ENCODE data around the gene OR2C3. TPM values are rescaled to one million over a fixed set of nuclear protein-coding genes. Genes with fewer than 3 reads are reported as not detected.

Gene OR2C3
- total RNA-seq (0.05 TPM), polyA plus RNA-seq (0.02 TPM)
- long read RNA-seq, donor 1: 0 reads
- long read RNA-seq, donor 2: 0 reads
- long read RNA-seq, donor 3: 0 reads
- long read RNA-seq, donor 4: 0 reads
- long read RNA-seq, donor 5: 0 reads
- long read RNA-seq, donor 6: 0 reads
- long read RNA-seq, donor 7: 0 reads
- long read RNA-seq, donor 8: 0 reads
- long read RNA-seq, donor 9: 0 reads
- long read RNA-seq, donor 10: 0 reads

GRCh38 chr1:247536340-247536739 is at the start of gene OR2C3:
Gene OR2C3, minus strand, starts transcription at chr1:247536440. Its CDS starts 3,929 bp downstream, at chr1:247532511.
- H3K4me1 ChIP-seq (ENCODE audit: control insufficient read depth in 2 of 2, insufficient read depth in 2 of 2, low read length in 2 of 2): no peaks in the 10 kb centered on the region
- 94% methylated on average over 2 of the region's 2 CpGs for WGBS

GRCh38 chr1:247578946-247579460 is 42.8 kb upstream of the OR2C3 start:
- Histone ChIP-seq H3K4me1 (ENCODE audit: control insufficient read depth in 2 of 2, insufficient read depth in 2 of 2, low read length in 2 of 2) (no peaks in the 10 kb centered on the region), H3K4me3 (ENCODE audit: low read length in 2 of 2) (no peak overlapping the region), H3K36me3 (ENCODE audit: control insufficient read depth in 2 of 2, insufficient read depth in 2 of 2, low read length in 1 of 2) (no peaks in the 10 kb centered on the region), H3K9me3 (ENCODE audit: control insufficient read depth in 2 of 2, insufficient read depth in 1 of 2, low read length in 1 of 2) (no peaks in the 10 kb centered on the region), H3K27ac (ENCODE audit: low read depth in 1 of 2, low read length in 1 of 2) (no peak overlapping the region), H3K27me3 (ENCODE audit: control insufficient read depth in 2 of 2, insufficient read depth in 1 of 2, low read length in 1 of 2) (no peaks in the 10 kb centered on the region)
- DNase-seq (ENCODE audit: low read depth in 6 of 9, low spot score in 9 of 9): no peak
- 95% methylated on average over 5 of the region's 5 CpGs for WGBS

More at GRCh38 chr1:247536340-247536739, at the start of gene OR2C3:
- DNase-seq (ENCODE audit: low read depth in 6 of 9, low spot score in 9 of 9): no peak
- H3K9me3 ChIP-seq (ENCODE audit: control insufficient read depth in 2 of 2, insufficient read depth in 1 of 2, low read length in 1 of 2): no peaks in the 10 kb centered on the region
- no peak within 1 kb of the TSS for H3K27ac ChIP-seq (ENCODE audit: low read depth in 1 of 2, low read length in 1 of 2)
- no peaks in the 10 kb centered on the region for H3K27me3 ChIP-seq (ENCODE audit: control insufficient read depth in 2 of 2, insufficient read depth in 1 of 2, low read length in 1 of 2)
- H3K4me3 ChIP-seq (ENCODE audit: low read length in 2 of 2): no peak within 1 kb of the TSS
- no peaks in the 10 kb centered on the region for H3K36me3 ChIP-seq (ENCODE audit: control insufficient read depth in 2 of 2, insufficient read depth in 2 of 2, low read length in 1 of 2)

DNA sequence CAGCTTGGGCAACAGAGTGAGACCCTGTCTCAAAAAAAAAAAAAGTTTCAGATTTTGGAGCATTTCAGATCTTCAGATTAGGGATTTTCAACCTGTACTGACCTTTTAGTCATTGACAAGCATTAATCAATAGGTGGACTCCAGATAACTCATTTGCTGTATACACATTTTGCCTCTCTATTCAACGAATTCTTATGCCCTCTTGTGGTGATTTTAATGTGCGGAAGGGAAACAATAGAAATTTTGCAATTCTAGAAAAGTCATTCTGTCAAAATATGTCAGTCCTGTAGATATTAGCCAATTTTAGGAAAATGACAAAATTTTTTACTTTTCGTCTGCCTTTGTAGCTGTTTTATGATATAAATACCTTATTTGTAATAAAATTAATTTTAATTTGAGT is 40.3 kb upstream of the OR2C3 start:
- no peaks in the 10 kb centered on the region for H3K4me1 ChIP-seq (ENCODE audit: control insufficient read depth in 2 of 2, insufficient read depth in 2 of 2, low read length in 2 of 2)
- WGBS: 64% methylated on average over 3 of the region's 3 CpGs

DNA sequence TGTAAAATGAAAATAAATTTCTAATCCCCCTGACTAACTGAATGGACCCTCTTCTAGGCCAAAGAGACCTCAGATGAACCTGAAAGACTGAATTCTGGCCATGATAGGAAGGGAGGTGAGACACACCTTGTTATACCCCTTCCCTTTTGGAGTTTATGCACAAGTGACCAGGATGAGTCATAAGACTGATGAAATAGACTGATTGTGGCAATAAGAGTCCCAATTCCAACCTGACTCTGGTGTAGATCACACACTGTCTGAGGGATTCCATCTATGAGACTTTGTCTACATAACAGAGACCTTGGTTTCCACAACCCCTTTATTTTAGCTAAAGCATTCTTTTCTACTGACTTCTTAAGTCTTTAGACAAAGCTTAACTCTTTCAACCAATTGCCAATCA is 38.4 kb upstream of the OR2C3 start:
- H3K27me3 ChIP-seq (ENCODE audit: control insufficient read depth in 2 of 2, insufficient read depth in 1 of 2, low read length in 1 of 2): no peaks in the 10 kb centered on the region
- no peaks in the 10 kb centered on the region for H3K9me3 ChIP-seq (ENCODE audit: control insufficient read depth in 2 of 2, insufficient read depth in 1 of 2, low read length in 1 of 2)
- DNase-seq (ENCODE audit: low read depth in 6 of 9, low spot score in 9 of 9): no peak
- no peaks in the 10 kb centered on the region for H3K4me1 ChIP-seq (ENCODE audit: control insufficient read depth in 2 of 2, insufficient read depth in 2 of 2, low read length in 2 of 2)
- H3K36me3 ChIP-seq (ENCODE audit: control insufficient read depth in 2 of 2, insufficient read depth in 2 of 2, low read length in 1 of 2): no peaks in the 10 kb centered on the region
- H3K4me3 ChIP-seq (ENCODE audit: low read length in 2 of 2): no peak overlapping the region
- H3K27ac ChIP-seq (ENCODE audit: low read depth in 1 of 2, low read length in 1 of 2): no peak overlapping the region

More for the DNA sequence above, 40.3 kb upstream of the OR2C3 start:
- Histone ChIP-seq H3K9me3 (ENCODE audit: control insufficient read depth in 2 of 2, insufficient read depth in 1 of 2, low read length in 1 of 2) (no peaks in the 10 kb centered on the region), H3K36me3 (ENCODE audit: control insufficient read depth in 2 of 2, insufficient read depth in 2 of 2, low read length in 1 of 2) (no peaks in the 10 kb centered on the region), H3K27ac (ENCODE audit: low read depth in 1 of 2, low read length in 1 of 2) (no peak overlapping the region), H3K27me3 (ENCODE audit: control insufficient read depth in 2 of 2, insufficient read depth in 1 of 2, low read length in 1 of 2) (no peaks in the 10 kb centered on the region), H3K4me3 (ENCODE audit: low read length in 2 of 2) (no peak overlapping the region)
- peak in 4 of 9 donors; percentile 4 to 41 (median 15) for DNase-seq (ENCODE audit: low read depth in 6 of 9, low spot score in 9 of 9)

DNA sequence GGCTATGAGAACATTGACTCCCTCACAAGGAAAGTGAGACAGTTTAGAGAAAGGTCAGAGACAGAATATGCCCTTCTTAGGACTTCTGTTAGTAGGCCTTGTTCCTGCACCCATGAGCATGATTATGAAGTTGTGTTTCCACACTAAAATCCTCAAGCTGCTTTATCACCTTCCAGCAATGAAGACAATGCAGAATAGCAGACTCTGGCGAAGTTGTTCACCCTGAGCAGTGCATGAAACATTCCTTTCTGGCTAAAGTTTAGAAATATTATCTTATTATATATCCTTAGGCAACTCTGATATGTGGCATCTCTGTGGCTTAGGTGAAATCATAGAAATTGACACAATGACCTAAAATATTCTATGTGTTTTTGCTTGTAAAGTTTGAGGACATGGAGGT is 38.0 kb upstream of the OR2C3 start:
- no peak overlapping the region for H3K27ac ChIP-seq (ENCODE audit: low read depth in 1 of 2, low read length in 1 of 2)
- H3K27me3 ChIP-seq (ENCODE audit: control insufficient read depth in 2 of 2, insufficient read depth in 1 of 2, low read length in 1 of 2): no peaks in the 10 kb centered on the region
- no peaks in the 10 kb centered on the region for H3K36me3 ChIP-seq (ENCODE audit: control insufficient read depth in 2 of 2, insufficient read depth in 2 of 2, low read length in 1 of 2)
- no peak for DNase-seq (ENCODE audit: low read depth in 6 of 9, low spot score in 9 of 9)
- H3K9me3 ChIP-seq (ENCODE audit: control insufficient read depth in 2 of 2, insufficient read depth in 1 of 2, low read length in 1 of 2): no peaks in the 10 kb centered on the region
- no peaks in the 10 kb centered on the region for H3K4me1 ChIP-seq (ENCODE audit: control insufficient read depth in 2 of 2, insufficient read depth in 2 of 2, low read length in 2 of 2)
- 86% methylated on average over 1 of the region's 1 CpG for WGBS
- no peak overlapping the region for H3K4me3 ChIP-seq (ENCODE audit: low read length in 2 of 2)

- no peaks in the 10 kb centered on the region for H3K36me3 ChIP-seq (ENCODE audit: control insufficient read depth in 2 of 2, insufficient read depth in 2 of 2, low read length in 1 of 2)
- H3K4me1 ChIP-seq (ENCODE audit: control insufficient read depth in 2 of 2, insufficient read depth in 2 of 2, low read length in 2 of 2): no peaks in the 10 kb centered on the region
- no peaks in the 10 kb centered on the region for H3K9me3 ChIP-seq (ENCODE audit: control insufficient read depth in 2 of 2, insufficient read depth in 1 of 2, low read length in 1 of 2)
- no peak overlapping the region for H3K4me3 ChIP-seq (ENCODE audit: low read length in 2 of 2)
- 93% methylated on average over 9 of the region's 9 CpGs for WGBS
- no peaks in the 10 kb centered on the region for H3K27me3 ChIP-seq (ENCODE audit: control insufficient read depth in 2 of 2, insufficient read depth in 1 of 2, low read length in 1 of 2)
- no peak for DNase-seq (ENCODE audit: low read depth in 6 of 9, low spot score in 9 of 9)
- H3K27ac ChIP-seq (ENCODE audit: low read depth in 1 of 2, low read length in 1 of 2): no peak overlapping the region
These were observed 26.0 kb upstream of the OR2C3 start for GRCh38 chr1:247562198-247562597.

DNA sequence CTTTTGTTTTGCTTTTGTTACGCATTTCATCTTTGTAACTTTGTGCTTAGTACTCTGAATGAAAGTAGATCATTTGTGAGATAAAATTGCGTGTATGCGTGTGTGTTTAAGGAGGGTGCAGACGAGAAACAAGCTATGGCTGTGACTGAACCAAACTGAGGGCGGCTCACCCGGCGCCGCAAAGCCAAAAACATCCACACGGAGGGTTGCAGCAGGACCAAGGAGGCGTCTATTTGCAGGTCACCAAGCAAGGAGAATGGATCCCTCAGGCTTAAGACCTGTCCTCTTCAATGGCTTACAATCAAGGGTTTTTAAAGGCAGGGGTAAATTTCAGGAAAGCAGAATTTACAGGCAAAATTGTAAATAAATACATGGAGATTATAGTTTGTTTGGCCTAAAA is 25.5 kb upstream of the OR2C3 start:
- H3K27me3 ChIP-seq (ENCODE audit: control insufficient read depth in 2 of 2, insufficient read depth in 1 of 2, low read length in 1 of 2): no peaks in the 10 kb centered on the region
- 85% methylated on average over 10 of the region's 10 CpGs for WGBS

GRCh38 chr1:247557926-247558674 is 21.9 kb upstream of the OR2C3 start:
- 97% methylated on average over 2 of the region's 2 CpGs for WGBS
- H3K9me3 ChIP-seq (ENCODE audit: control insufficient read depth in 2 of 2, insufficient read depth in 1 of 2, low read length in 1 of 2): no peaks in the 10 kb centered on the region
- H3K27ac ChIP-seq (ENCODE audit: low read depth in 1 of 2, low read length in 1 of 2): no peak overlapping the region
- H3K4me1 ChIP-seq (ENCODE audit: control insufficient read depth in 2 of 2, insufficient read depth in 2 of 2, low read length in 2 of 2): no peaks in the 10 kb centered on the region
- H3K4me3 ChIP-seq (ENCODE audit: low read length in 2 of 2): no peak overlapping the region
- no peak for DNase-seq (ENCODE audit: low read depth in 6 of 9, low spot score in 9 of 9)
- no peaks in the 10 kb centered on the region for H3K27me3 ChIP-seq (ENCODE audit: control insufficient read depth in 2 of 2, insufficient read depth in 1 of 2, low read length in 1 of 2)
- no peaks in the 10 kb centered on the region for H3K36me3 ChIP-seq (ENCODE audit: control insufficient read depth in 2 of 2, insufficient read depth in 2 of 2, low read length in 1 of 2)

More for the DNA sequence above, 25.5 kb upstream of the OR2C3 start:
- no peaks in the 10 kb centered on the region for H3K9me3 ChIP-seq (ENCODE audit: control insufficient read depth in 2 of 2, insufficient read depth in 1 of 2, low read length in 1 of 2)
- H3K4me3 ChIP-seq (ENCODE audit: low read length in 2 of 2): no peak overlapping the region
- no peaks in the 10 kb centered on the region for H3K4me1 ChIP-seq (ENCODE audit: control insufficient read depth in 2 of 2, insufficient read depth in 2 of 2, low read length in 2 of 2)
- H3K36me3 ChIP-seq (ENCODE audit: control insufficient read depth in 2 of 2, insufficient read depth in 2 of 2, low read length in 1 of 2): no peaks in the 10 kb centered on the region
- DNase-seq (ENCODE audit: low read depth in 6 of 9, low spot score in 9 of 9): no peak
- no peak overlapping the region for H3K27ac ChIP-seq (ENCODE audit: low read depth in 1 of 2, low read length in 1 of 2)

GRCh38 chr1:247552231-247552630 is 16.0 kb upstream of the OR2C3 start:
- no peaks in the 10 kb centered on the region for H3K36me3 ChIP-seq (ENCODE audit: control insufficient read depth in 2 of 2, insufficient read depth in 2 of 2, low read length in 1 of 2)
- H3K27me3 ChIP-seq (ENCODE audit: control insufficient read depth in 2 of 2, insufficient read depth in 1 of 2, low read length in 1 of 2): no peaks in the 10 kb centered on the region
- 92% methylated on average over 2 of the region's 2 CpGs for WGBS
- no peak overlapping the region for H3K27ac ChIP-seq (ENCODE audit: low read depth in 1 of 2, low read length in 1 of 2)
- no peak for DNase-seq (ENCODE audit: low read depth in 6 of 9, low spot score in 9 of 9)
- no peaks in the 10 kb centered on the region for H3K9me3 ChIP-seq (ENCODE audit: control insufficient read depth in 2 of 2, insufficient read depth in 1 of 2, low read length in 1 of 2)
- peaks cover 0 to 2% of the 10 kb centered on the region in 2 donors for H3K4me1 ChIP-seq (ENCODE audit: control insufficient read depth in 2 of 2, insufficient read depth in 2 of 2, low read length in 2 of 2)
- H3K4me3 ChIP-seq (ENCODE audit: low read length in 2 of 2): no peak overlapping the region
